Hematopoietic multipotent progenitor cell treated with erythropoietin and hydrocortisone succinate and interleukin-3 and kit ligand, for 15 days (in vitro differentiated cells): Measurements from ENCODE around the gene CPPED1.
A peak's percentile ranks its signal among the peaks of the same experiment; 100 is the strongest.
"Not testable (repeated sequence)": the region's sequence is repeated elsewhere in the genome, so short reads cannot be mapped to it uniquely, and the experiment has no call there.

Experiments
- DNase-seq: peaks from one replicate; pipeline ENCODE4 v3.0.0-alpha.2; 2015; ENCODE audit warnings: low spot score

The CPPED1 gene

GRCh38 chr16:12802048-12802447 lies 1.6 kb downstream of the CPPED1 start:
- no peak for DNase-seq

- DNase-seq, result no peak
Observed at GRCh38 chr16:12801511-12802042, 2.1 kb downstream of the CPPED1 start.

GRCh38 chr16:12800817-12801216 lies 2.9 kb downstream of the CPPED1 start:
- DNase-seq, result no peak

- DNase-seq, result not testable (repeated sequence)
Observed at GRCh38 chr16:12799996-12800395, 3.7 kb downstream of the CPPED1 start.

- no peak for DNase-seq
Observed at GRCh38 chr16:12798846-12799245, 4.8 kb downstream of the CPPED1 start.

GRCh38 chr16:12798171-12798570 lies 5.5 kb downstream of the CPPED1 start:
- no peak for DNase-seq

GRCh38 chr16:12796498-12796897 lies 7.2 kb downstream of the CPPED1 start:
- DNase-seq, result no peak

GRCh38 chr16:12794486-12795387 lies 8.9 kb downstream of the CPPED1 start:
- DNase-seq, result peak; percentile 44

- DNase-seq, result no peak
Observed at GRCh38 chr16:12793865-12794240, 9.8 kb downstream of the CPPED1 start.

GRCh38 chr16:12793120-12793864 lies 10.4 kb downstream of the CPPED1 start:
- DNase-seq, result peak; percentile 48

- DNase-seq, result not testable (repeated sequence)
Observed at GRCh38 chr16:12792528-12792927, 11.2 kb downstream of the CPPED1 start.

- no peak for DNase-seq
Observed at GRCh38 chr16:12791340-12791739, 12.3 kb downstream of the CPPED1 start.

- DNase-seq, result no peak
Observed at GRCh38 chr16:12788758-12789157, 14.9 kb downstream of the CPPED1 start.

GRCh38 chr16:12786081-12786480 lies 17.6 kb downstream of the CPPED1 start:
- DNase-seq, result no peak

GRCh38 chr16:12784076-12784475 lies 19.6 kb downstream of the CPPED1 start:
- no peak for DNase-seq

GRCh38 chr16:12781777-12782176 lies 21.9 kb downstream of the CPPED1 start:
- no peak for DNase-seq

- DNase-seq, result no peak
Observed at GRCh38 chr16:12780467-12780866, 23.2 kb downstream of the CPPED1 start.

- no peak for DNase-seq
Observed at GRCh38 chr16:12778726-12779125, 25.0 kb downstream of the CPPED1 start.

- DNase-seq, result no peak
Observed at GRCh38 chr16:12775656-12776236, 27.9 kb downstream of the CPPED1 start.

GRCh38 chr16:12773221-12773620 lies 30.5 kb downstream of the CPPED1 start:
- DNase-seq, result no peak

GRCh38 chr16:12771341-12771798 lies 32.3 kb downstream of the CPPED1 start:
- DNase-seq, result no peak

GRCh38 chr16:12769525-12769924 lies 34.2 kb downstream of the CPPED1 start:
- DNase-seq, result no peak
